Measurements from ENCODE around the gene UBTD1. TPM values are rescaled to one million over a fixed set of nuclear protein-coding genes. Genes with fewer than 3 reads are reported as not detected.
"Not testable (repeated sequence)": the region's sequence is repeated elsewhere in the genome, so short reads cannot be mapped to it uniquely, and the experiment has no call there.

Gene UBTD1
- total RNA-seq, 1 donor from 2014 or later = 1.1 TPM

GRCh38 chr10:97563337-97563736 lies 64.6 kb downstream of the UBTD1 start:
- no peak for DNase-seq

GRCh38 chr10:97564776-97565175 lies 66.1 kb downstream of the UBTD1 start:
- DNase-seq = no peak

- DNase-seq = no peak
Measured at GRCh38 chr10:97566336-97566996, 67.7 kb downstream of the UBTD1 start.

- no peak for DNase-seq
Measured at GRCh38 chr10:97567891-97568290, 69.2 kb downstream of the UBTD1 start.

GRCh38 chr10:97570146-97570788 lies 71.5 kb downstream of the UBTD1 start:
- DNase-seq = no peak

GRCh38 chr10:97570789-97571471 lies 72.2 kb downstream of the UBTD1 start:
- DNase-seq = no peak

GRCh38 chr10:97571622-97572021 lies 72.9 kb downstream of the UBTD1 start:
- DNase-seq = no peak

- peak; percentile 19 for DNase-seq
Measured at GRCh38 chr10:97572214-97572989, 73.7 kb downstream of the UBTD1 start, which contains the start of gene ANKRD2. TSS of gene ANKRD2 (plus strand) at chr10:97572779. CDS start at chr10:97572789, 10 bp downstream.

GRCh38 chr10:97573021-97573420 lies 74.3 kb downstream of the UBTD1 start:
- no peak for DNase-seq

GRCh38 chr10:97573672-97574071 lies 74.9 kb downstream of the UBTD1 start:
- no peak for DNase-seq

- DNase-seq = no peak
Measured at GRCh38 chr10:97574374-97575126, 75.8 kb downstream of the UBTD1 start.

- no peak for DNase-seq
Measured at GRCh38 chr10:97575127-97575668, 76.5 kb downstream of the UBTD1 start.

GRCh38 chr10:97576487-97576886 lies 77.8 kb downstream of the UBTD1 start:
- not testable (repeated sequence) for DNase-seq

- DNase-seq = no peak
Measured at GRCh38 chr10:97577701-97578100, 79.0 kb downstream of the UBTD1 start.

GRCh38 chr10:97578171-97578844 lies 79.6 kb downstream of the UBTD1 start:
- no peak for DNase-seq

- DNase-seq = no peak
Measured at GRCh38 chr10:97580421-97581367, 82.0 kb downstream of the UBTD1 start.

GRCh38 chr10:97582169-97582568 lies 83.4 kb downstream of the UBTD1 start:
- DNase-seq = no peak

GRCh38 chr10:97583476-97583875 lies 84.8 kb downstream of the UBTD1 start:
- DNase-seq = no peak

- peak; percentile 82 for DNase-seq
Measured at GRCh38 chr10:97584060-97584797, 85.5 kb downstream of the UBTD1 start, which contains the start of gene HOGA1. TSS of gene HOGA1 (plus strand) at chr10:97584389. CDS start at chr10:97584704, 315 bp downstream.
